Measurements from ENCODE around the gene KNG1.

Gene KNG1

GRCh38 chr3:186743666-186744065 lies 26.5 kb downstream of the KNG1 start:
- Histone ChIP-seq H3K27ac (ENCODE audit: insufficient read depth, low read depth, low read length, poor library complexity, severe bottlenecking) (no peak overlapping the region), H3K9me3 (ENCODE audit: control insufficient read depth, low read length) (no peaks in the 10 kb centered on the region), H3K36me3 (ENCODE audit: control insufficient read depth, insufficient read depth, low read length) (no peaks in the 10 kb centered on the region), H3K4me3 (ENCODE audit: insufficient read depth, low read depth, low read length) (no peak overlapping the region), H3K4me1 (ENCODE audit: control insufficient read depth, insufficient read depth, low read length) (no peaks in the 10 kb centered on the region), H3K27me3 (ENCODE audit: control insufficient read depth, insufficient read depth, low read length, poor library complexity, severe bottlenecking) (no peaks in the 10 kb centered on the region)
- WGBS, 2 experiments, result 81 to 95% methylated on average over 2 to 3 of the region's 3 CpGs

DNA sequence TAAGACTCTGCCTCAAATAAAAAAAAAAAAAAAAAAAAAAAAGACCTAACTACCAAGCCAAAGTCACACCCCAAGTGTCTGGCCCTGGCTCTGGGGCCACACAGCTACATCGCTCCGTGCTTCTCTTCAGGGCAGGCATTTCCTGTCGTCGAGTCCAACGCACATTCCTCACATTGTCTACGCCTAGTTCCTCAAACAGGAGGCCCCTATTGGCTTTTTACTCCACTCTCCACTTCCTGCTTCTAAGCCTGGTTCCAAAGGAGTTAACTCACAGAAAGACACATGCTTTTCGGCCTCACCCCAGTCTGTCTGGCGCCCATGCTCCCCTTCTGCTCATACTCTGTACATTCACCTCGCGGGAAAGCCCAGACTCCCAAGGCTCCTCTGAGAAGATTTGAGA lies 28.8 kb downstream of the KNG1 start:
- H3K36me3 ChIP-seq (ENCODE audit: control insufficient read depth, insufficient read depth, low read length), result no peaks in the 10 kb centered on the region
- no peaks in the 10 kb centered on the region for H3K27me3 ChIP-seq (ENCODE audit: control insufficient read depth, insufficient read depth, low read length, poor library complexity, severe bottlenecking)
- no peak overlapping the region for H3K4me3 ChIP-seq (ENCODE audit: insufficient read depth, low read depth, low read length)
- no peaks in the 10 kb centered on the region for H3K4me1 ChIP-seq (ENCODE audit: control insufficient read depth, insufficient read depth, low read length)
- no peak overlapping the region for H3K27ac ChIP-seq (ENCODE audit: insufficient read depth, low read depth, low read length, poor library complexity, severe bottlenecking)
- 70% methylated on average over 10 of the region's 10 CpGs for WGBS, 2 experiments
- no peaks in the 10 kb centered on the region for H3K9me3 ChIP-seq (ENCODE audit: control insufficient read depth, low read length)

GRCh38 chr3:186750316-186750715 lies 33.2 kb downstream of the KNG1 start:
- H3K9me3 ChIP-seq (ENCODE audit: control insufficient read depth, low read length), result no peaks in the 10 kb centered on the region
- WGBS, 2 experiments, result 91 to 93% methylated on average over 2 of the region's 2 CpGs
- H3K4me1 ChIP-seq (ENCODE audit: control insufficient read depth, insufficient read depth, low read length), result no peaks in the 10 kb centered on the region
- H3K36me3 ChIP-seq (ENCODE audit: control insufficient read depth, insufficient read depth, low read length), result no peaks in the 10 kb centered on the region
- no peaks in the 10 kb centered on the region for H3K27me3 ChIP-seq (ENCODE audit: control insufficient read depth, insufficient read depth, low read length, poor library complexity, severe bottlenecking)
- H3K4me3 ChIP-seq (ENCODE audit: insufficient read depth, low read depth, low read length), result no peak overlapping the region
- H3K27ac ChIP-seq (ENCODE audit: insufficient read depth, low read depth, low read length, poor library complexity, severe bottlenecking), result no peak overlapping the region

DNA sequence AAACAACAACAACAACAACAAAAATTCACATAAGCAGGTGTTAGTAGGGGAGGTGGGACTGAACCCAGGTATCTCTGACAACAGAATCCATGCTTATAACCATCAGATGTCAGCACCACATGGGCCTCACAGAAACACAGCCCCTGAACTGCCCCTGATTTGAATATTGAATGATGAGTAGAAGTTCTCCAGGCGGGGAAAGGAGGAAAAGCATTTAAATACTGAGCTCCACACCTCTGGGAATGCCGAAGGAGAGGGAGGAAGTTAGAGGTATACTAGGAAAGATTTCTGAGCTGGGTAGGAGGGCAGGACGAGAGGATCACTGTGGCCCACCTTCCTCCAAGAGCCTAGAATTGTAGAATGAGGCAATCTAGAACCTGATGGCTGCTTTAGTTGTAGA lies 34.3 kb downstream of the KNG1 start:
- Histone ChIP-seq H3K36me3 (ENCODE audit: control insufficient read depth, insufficient read depth, low read length) (no peaks in the 10 kb centered on the region), H3K4me1 (ENCODE audit: control insufficient read depth, insufficient read depth, low read length) (no peaks in the 10 kb centered on the region), H3K4me3 (ENCODE audit: insufficient read depth, low read depth, low read length) (no peak overlapping the region), H3K27ac (ENCODE audit: insufficient read depth, low read depth, low read length, poor library complexity, severe bottlenecking) (no peak overlapping the region), H3K9me3 (ENCODE audit: control insufficient read depth, low read length) (no peaks in the 10 kb centered on the region), H3K27me3 (ENCODE audit: control insufficient read depth, insufficient read depth, low read length, poor library complexity, severe bottlenecking) (no peaks in the 10 kb centered on the region)
- 84 to 89% methylated on average over 3 of the region's 3 CpGs for WGBS, 2 experiments

DNA sequence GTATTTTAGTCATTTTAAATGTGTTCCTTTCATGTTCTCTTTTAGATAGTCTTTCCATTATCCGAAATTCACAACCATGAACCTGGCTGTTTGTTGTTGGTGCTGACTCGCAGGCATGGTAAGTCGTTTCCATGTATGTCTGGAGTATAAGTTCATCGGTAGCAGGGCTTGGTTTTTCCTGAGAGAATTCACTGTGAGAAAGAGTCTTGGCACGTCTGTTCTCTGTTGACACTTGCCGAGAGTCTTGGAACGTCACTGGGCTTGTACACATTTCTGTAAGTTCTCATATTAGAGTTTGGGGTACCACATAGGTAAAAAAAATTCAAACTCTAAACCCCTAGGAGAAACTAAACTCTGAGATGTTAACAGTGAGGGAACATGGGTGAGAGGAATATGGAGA lies 36.8 kb downstream of the KNG1 start:
- H3K9me3 ChIP-seq (ENCODE audit: control insufficient read depth, low read length), result no peaks in the 10 kb centered on the region
- no peak overlapping the region for H3K4me3 ChIP-seq (ENCODE audit: insufficient read depth, low read depth, low read length)
- no peaks in the 10 kb centered on the region for H3K4me1 ChIP-seq (ENCODE audit: control insufficient read depth, insufficient read depth, low read length)
- no peaks in the 10 kb centered on the region for H3K27me3 ChIP-seq (ENCODE audit: control insufficient read depth, insufficient read depth, low read length, poor library complexity, severe bottlenecking)
- H3K36me3 ChIP-seq (ENCODE audit: control insufficient read depth, insufficient read depth, low read length), result no peaks in the 10 kb centered on the region
- 88 to 94% methylated on average over 7 of the region's 7 CpGs for WGBS, 2 experiments
- no peak overlapping the region for H3K27ac ChIP-seq (ENCODE audit: insufficient read depth, low read depth, low read length, poor library complexity, severe bottlenecking)

DNA sequence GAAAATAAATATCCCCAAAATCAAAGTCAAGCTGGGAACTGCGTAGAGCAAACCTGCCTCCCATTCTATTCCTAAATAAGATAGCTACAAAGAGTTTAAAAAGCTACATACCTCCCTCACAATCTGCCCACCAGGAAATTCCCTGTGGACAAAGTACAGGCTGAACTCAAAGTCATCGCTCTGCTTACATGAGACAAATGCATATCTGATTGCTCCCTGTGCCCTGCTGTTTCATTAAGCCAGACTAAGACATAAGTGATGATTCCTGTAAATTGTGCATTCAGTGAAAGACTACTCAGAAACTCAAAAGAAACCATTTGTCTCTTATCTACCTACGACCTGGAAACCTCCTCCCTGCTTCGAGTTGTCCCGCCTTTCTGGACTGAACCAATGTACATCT lies 37.7 kb downstream of the KNG1 start:
- Histone ChIP-seq H3K27ac (ENCODE audit: insufficient read depth, low read depth, low read length, poor library complexity, severe bottlenecking) (no peak overlapping the region), H3K9me3 (ENCODE audit: control insufficient read depth, low read length) (no peaks in the 10 kb centered on the region), H3K36me3 (ENCODE audit: control insufficient read depth, insufficient read depth, low read length) (no peaks in the 10 kb centered on the region), H3K4me3 (ENCODE audit: insufficient read depth, low read depth, low read length) (no peak overlapping the region), H3K4me1 (ENCODE audit: control insufficient read depth, insufficient read depth, low read length) (no peaks in the 10 kb centered on the region), H3K27me3 (ENCODE audit: control insufficient read depth, insufficient read depth, low read length, poor library complexity, severe bottlenecking) (no peaks in the 10 kb centered on the region)
- WGBS, 2 experiments, result 89 to 93% methylated on average over 5 of the region's 5 CpGs

- 88 to 89% methylated on average over 8 of the region's 8 CpGs for WGBS, 2 experiments
- Histone ChIP-seq H3K9me3 (ENCODE audit: control insufficient read depth, low read length) (no peaks in the 10 kb centered on the region), H3K27me3 (ENCODE audit: control insufficient read depth, insufficient read depth, low read length, poor library complexity, severe bottlenecking) (no peaks in the 10 kb centered on the region), H3K36me3 (ENCODE audit: control insufficient read depth, insufficient read depth, low read length) (no peaks in the 10 kb centered on the region), H3K27ac (ENCODE audit: insufficient read depth, low read depth, low read length, poor library complexity, severe bottlenecking) (no peak overlapping the region), H3K4me3 (ENCODE audit: insufficient read depth, low read depth, low read length) (no peak overlapping the region), H3K4me1 (ENCODE audit: control insufficient read depth, insufficient read depth, low read length) (no peaks in the 10 kb centered on the region)
These were observed 40.1 kb downstream of the KNG1 start for GRCh38 chr3:186757214-186757613.

GRCh38 chr3:186757686-186758220 lies 40.6 kb downstream of the KNG1 start:
- 80 to 87% methylated on average over 8 of the region's 8 CpGs for WGBS, 2 experiments
- H3K27ac ChIP-seq (ENCODE audit: insufficient read depth, low read depth, low read length, poor library complexity, severe bottlenecking), result no peak overlapping the region
- H3K36me3 ChIP-seq (ENCODE audit: control insufficient read depth, insufficient read depth, low read length), result no peaks in the 10 kb centered on the region
- H3K4me3 ChIP-seq (ENCODE audit: insufficient read depth, low read depth, low read length), result no peak overlapping the region
- H3K27me3 ChIP-seq (ENCODE audit: control insufficient read depth, insufficient read depth, low read length, poor library complexity, severe bottlenecking), result no peaks in the 10 kb centered on the region
- no peaks in the 10 kb centered on the region for H3K4me1 ChIP-seq (ENCODE audit: control insufficient read depth, insufficient read depth, low read length)
- no peaks in the 10 kb centered on the region for H3K9me3 ChIP-seq (ENCODE audit: control insufficient read depth, low read length)

DNA sequence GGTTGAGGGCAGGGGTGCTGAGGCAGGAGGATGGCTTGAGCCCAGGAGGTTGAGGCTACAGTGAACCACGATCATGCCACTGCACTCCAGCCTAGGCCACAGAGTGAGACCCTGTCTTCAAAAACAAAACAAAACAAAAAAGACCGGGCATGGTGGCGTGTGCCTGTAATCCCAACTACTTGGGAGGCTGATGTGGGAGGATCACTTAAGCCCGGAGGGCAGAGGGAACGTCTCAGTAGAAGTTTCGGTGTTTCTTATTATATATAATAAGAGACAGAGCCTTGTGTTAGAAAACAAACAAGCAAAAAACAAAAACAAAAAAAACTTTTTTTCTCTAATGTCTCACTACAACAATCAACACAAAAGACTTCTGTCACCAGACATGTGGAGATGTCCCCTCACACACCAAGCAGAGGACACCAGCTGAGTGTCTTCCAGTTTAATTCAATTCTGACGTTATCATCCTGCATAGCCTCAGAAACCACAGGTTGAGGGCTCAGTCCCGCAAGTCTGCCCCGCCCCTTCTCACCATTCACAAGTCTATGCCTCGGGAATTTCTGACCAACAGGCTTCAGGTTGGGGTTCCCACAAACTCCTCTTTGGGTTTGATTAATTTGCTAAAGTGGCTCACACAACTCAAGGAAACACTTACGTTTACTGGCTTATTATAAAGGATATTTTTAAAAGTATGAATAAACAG lies 42.2 kb downstream of the KNG1 start:
- Histone ChIP-seq H3K9me3 (ENCODE audit: control insufficient read depth, low read length) (no peaks in the 10 kb centered on the region), H3K36me3 (ENCODE audit: control insufficient read depth, insufficient read depth, low read length) (no peaks in the 10 kb centered on the region), H3K4me1 (ENCODE audit: control insufficient read depth, insufficient read depth, low read length) (no peaks in the 10 kb centered on the region), H3K27ac (ENCODE audit: insufficient read depth, low read depth, low read length, poor library complexity, severe bottlenecking) (no peak overlapping the region), H3K27me3 (ENCODE audit: control insufficient read depth, insufficient read depth, low read length, poor library complexity, severe bottlenecking) (no peaks in the 10 kb centered on the region), H3K4me3 (ENCODE audit: insufficient read depth, low read depth, low read length) (no peak overlapping the region)
- WGBS, 2 experiments, result 84 to 88% methylated on average over 10 of the region's 11 CpGs

- Histone ChIP-seq H3K27ac (ENCODE audit: insufficient read depth, low read depth, low read length, poor library complexity, severe bottlenecking) (no peak overlapping the region), H3K27me3 (ENCODE audit: control insufficient read depth, insufficient read depth, low read length, poor library complexity, severe bottlenecking) (no peaks in the 10 kb centered on the region), H3K4me1 (ENCODE audit: control insufficient read depth, insufficient read depth, low read length) (no peaks in the 10 kb centered on the region), H3K36me3 (ENCODE audit: control insufficient read depth, insufficient read depth, low read length) (no peaks in the 10 kb centered on the region), H3K4me3 (ENCODE audit: insufficient read depth, low read depth, low read length) (no peak overlapping the region), H3K9me3 (ENCODE audit: control insufficient read depth, low read length) (no peaks in the 10 kb centered on the region)
- WGBS, 2 experiments, result 91 to 92% methylated on average over 10 of the region's 10 CpGs
These were observed 43.1 kb downstream of the KNG1 start for GRCh38 chr3:186760141-186760833.

Data from ectodermal cell (in vitro differentiated cells).